OCI-M2 (cell line): Measurements from ENCODE around the gene C1orf210.
A peak's percentile ranks its signal among the peaks of the same experiment; 100 is the strongest.

Source experiments
- DNase-seq: peaks from one replicate; lab custom pipeline; 2025; ENCODE audit not compliant: unreplicated experiment; lab: John Stamatoyannopoulos, UW

C1orf210 gene

DNA sequence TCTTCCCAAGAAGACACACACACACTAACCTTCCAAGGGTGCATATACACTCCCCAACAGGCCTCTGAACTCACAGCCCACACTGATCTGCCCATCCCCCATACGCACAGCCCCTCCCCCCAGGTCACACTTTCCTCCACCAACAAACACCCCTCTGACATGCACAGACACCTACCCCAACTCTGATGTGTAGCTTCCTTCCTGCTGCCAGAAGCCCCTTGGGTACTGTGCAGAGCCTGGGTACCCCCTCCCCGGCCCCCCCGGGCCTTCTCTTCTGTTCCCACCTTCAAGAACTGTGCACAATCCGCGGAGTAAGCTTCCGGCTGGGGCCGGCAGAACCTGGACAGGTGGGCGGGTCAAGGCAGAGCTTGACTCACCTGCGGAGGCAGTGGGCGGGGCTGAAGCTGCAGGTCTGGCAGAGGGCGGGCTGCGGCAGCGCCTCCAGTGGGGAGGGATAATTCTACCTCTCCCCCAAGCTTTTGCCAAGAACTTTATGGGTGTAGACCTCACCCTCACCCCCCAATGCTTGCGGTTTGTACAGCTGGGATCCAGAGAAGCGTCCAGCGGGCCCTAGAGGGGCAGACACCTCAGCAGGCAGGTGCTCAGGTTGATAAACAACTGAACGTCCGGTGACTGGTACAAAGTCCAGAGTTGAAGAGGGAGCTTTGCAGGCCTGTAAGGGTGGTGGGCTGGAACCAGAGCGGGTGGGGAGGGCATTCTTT lies at the start of gene C1orf210:
Gene C1orf210, minus strand, starts transcription at position 313 of the 722 bp plus-strand sequence. CDS start 2,311 bp downstream, outside the sequence.
- DNase-seq = no peak

- no peak for DNase-seq
These were observed 49.2 kb upstream of the C1orf210 start for GRCh38 chr1:43334453-43335205.

- DNase-seq = no peak
These were observed 46.3 kb upstream of the C1orf210 start for GRCh38 chr1:43331688-43332087.

- peak; percentile 3 for DNase-seq
These were observed 44.8 kb upstream of the C1orf210 start for GRCh38 chr1:43329995-43330751.

- DNase-seq = no peak
These were observed 42.3 kb upstream of the C1orf210 start for GRCh38 chr1:43327549-43328292.

GRCh38 chr1:43325381-43325780 lies 40.0 kb upstream of the C1orf210 start:
- DNase-seq = no peak

- DNase-seq = no peak
These were observed 39.4 kb upstream of the C1orf210 start for GRCh38 chr1:43324810-43325209.

- DNase-seq = no peak
These were observed 37.1 kb upstream of the C1orf210 start for GRCh38 chr1:43322506-43322905.

- no peak for DNase-seq
These were observed 36.0 kb upstream of the C1orf210 start for GRCh38 chr1:43321331-43321891.

DNA sequence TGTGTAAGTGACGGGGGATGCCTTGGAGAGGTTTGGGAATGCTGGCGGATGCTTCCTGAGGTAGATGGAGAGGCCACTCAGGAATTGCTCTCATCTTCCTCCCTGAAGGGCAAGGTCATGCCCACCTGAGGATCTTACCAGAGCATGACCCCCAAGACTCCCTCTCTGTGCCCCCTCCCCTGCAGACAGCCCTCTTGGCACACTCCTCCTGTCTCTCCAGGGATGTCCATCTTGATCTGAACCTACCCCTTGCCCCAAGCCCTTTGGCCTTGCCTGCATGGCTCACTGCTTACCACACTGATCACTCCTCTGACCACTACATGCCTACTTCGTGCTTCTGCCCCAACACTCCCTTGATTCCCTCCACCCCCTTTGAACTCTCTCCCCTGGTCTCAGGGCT lies 34.4 kb upstream of the C1orf210 start:
- no peak for DNase-seq

- no peak for DNase-seq
These were observed 33.9 kb upstream of the C1orf210 start for GRCh38 chr1:43319288-43319687.

DNA sequence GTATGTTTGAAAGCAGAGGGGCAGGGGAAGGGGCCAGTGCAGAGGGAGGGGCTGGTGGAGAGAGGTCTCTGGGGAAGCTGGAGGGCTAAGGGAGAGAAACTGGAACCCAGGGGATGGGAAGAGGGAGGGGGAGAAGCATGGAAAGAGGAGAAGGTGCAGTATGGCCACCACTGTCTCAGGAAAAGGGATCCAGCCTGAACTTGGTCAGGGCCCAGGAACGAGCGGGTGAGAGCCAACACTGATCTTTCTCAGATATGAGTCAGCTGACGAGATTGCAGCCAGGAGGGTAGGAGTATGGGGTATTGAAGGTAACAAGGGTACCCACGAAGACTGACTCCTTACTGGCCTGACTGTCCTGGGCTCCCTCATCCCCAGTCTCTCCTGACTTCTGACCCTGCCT lies 33.5 kb upstream of the C1orf210 start:
- DNase-seq = no peak

GRCh38 chr1:43317817-43318471 lies 32.6 kb upstream of the C1orf210 start:
- no peak for DNase-seq

DNA sequence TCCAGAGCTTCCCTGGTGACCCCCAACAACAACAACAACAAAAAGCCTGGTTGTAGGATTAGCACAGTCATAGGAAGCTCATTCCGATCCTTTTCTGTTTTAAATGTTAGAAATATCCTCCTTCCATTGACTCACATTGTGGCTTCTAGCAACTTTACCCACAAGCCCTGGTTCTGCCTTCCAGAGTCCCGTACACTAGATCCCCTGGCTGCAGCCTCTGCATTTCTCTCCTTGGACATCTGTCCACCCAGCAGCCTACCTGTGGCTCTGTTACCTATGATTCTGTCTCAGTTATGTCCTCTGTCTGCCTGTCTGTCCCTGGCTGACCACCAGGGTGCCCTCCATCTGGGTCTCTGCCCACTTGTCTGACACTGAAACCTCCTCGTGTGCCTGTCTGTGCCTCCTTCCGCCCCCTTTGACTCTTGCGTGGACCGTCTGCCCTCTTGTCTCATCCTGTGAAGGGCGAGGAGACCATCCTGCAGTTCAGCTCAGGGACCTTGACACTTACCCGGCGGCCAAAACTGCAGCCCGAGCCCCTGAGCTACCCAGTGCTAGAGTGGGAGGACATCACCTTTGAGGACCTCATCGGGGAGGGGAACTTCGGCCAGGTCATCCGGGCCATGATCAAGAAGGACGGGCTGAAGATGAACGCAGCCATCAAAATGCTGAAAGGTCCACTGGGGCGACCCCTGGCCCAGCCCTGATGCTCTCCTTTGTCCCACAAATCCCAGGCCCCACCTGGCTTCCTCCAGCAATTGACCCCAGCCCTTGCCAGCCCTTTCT lies 31.5 kb upstream of the C1orf210 start:
- DNase-seq = no peak

DNA sequence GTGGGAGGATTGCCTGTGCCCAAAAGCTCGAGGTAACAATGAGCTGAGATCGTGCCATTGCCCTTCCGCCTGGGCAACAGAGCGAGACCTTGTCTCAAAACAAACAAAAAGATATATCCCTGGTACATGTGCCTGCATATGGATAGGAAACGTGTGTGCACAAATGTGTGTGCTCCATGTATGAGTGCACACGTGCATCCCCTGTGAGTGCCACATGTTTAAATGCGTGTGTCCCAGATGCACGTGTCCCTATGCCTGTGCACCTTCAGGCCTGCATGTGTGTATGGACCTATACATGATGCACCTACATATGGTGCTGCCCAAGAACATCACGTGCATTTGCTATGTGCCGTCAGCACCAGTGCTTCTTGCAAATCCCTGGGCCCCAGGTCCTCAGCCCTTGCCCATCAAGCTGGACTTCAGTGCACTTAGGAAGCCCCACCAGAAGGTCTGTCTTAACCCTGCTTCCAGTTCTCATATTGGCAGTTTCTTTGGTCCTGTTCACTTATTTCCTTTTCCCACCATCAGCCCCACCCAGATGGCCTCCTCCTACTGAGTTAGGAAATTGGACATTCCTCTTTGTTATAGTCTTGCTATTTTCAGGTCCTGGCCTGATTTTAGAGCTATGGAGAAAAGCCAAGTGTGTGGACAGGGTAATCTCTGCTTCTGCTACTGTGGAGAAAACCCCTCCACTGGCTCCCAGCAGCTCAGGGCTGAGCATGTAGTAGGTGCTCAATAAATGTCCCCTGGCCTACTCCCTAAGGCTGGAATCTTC lies 30.8 kb upstream of the C1orf210 start:
- no peak for DNase-seq

DNA sequence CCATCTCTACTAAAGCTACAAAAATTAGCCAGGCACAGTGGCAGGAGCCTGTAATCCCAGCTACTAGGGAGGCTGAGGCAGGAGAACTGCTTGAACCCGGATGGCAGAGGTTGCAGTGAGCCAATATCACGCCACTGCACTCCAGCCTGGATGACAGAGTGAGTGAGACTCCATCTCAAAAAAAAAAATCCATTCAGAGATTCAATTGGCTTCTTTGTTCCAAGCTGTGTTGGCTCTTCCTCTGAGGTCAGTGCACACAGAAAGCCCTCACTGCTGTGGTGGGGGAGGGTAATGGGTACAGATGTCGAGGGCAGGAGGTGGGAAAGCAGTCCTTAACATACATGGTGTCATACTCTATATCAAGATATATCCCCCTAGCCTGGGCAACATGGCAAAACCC lies 30.1 kb upstream of the C1orf210 start:
- no peak for DNase-seq

GRCh38 chr1:43314233-43314632 lies 28.9 kb upstream of the C1orf210 start:
- no peak for DNase-seq

- DNase-seq = no peak
These were observed 28.4 kb upstream of the C1orf210 start for GRCh38 chr1:43313771-43314170.
